Stimulated activated CD8-positive, alpha-beta memory T cell treated with anti-CD3 and anti-CD28 coated beads, Interleukin-7, amount 100 ng/mL, for 4 hours (primary cell): ENCODE results near the gene CSF2.
"Not testable (repeated sequence)": the region's sequence is repeated elsewhere in the genome, so short reads cannot be mapped to it uniquely, and the experiment has no call there.

Experiments used
- DNase-seq, 2 donors: peaks; one replicate each; pipeline ENCODE4 v3.0.0-alpha.2; 2020; ENCODE audit warnings: low read depth in 2 of 2

CSF2 gene

DNA sequence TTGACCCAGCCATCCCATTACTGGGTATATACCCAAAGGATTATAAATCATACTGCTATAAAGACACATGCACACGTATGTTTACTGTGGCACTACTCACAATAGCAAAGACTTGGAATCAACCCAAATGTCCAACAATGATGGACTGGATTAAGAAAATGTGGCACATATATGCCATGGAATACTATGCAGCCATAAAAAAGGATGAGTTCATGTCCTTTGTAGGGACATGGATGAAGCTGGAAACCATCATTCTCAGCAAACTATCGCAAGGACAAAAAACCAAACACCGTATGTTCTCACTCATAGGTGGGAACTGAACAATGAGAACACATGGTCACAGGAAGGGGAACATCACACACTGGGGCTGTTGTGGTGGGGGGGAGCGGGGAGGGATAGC lies 35.4 kb downstream of the CSF2 start:
- DNase-seq: not testable (repeated sequence)

DNA sequence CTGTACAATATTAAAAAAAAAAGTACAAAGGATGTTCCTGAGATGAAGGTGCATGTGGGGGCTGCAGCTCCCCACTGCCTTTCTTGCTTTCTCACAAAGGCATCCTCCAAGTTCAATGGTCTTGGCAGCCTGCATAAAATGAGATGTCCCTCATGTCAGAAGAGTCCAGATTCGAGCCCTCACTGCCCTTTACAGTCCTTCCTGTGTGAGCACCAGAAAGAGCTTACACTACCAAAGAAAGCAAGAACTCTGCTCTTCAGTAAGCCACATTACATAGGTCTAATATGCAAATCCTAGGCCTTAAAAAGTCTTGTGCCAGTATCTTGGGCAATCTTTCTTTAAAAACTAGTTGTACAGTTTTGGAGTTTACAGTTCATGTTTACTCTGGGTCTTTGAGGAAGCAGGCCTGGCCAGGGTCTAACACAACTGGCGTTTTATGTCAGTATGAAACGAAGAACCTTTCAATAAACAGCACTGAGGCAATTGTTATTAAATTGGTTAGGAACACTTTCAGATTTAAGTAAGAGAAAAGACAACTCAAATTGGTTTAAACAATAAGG lies 36.0 kb downstream of the CSF2 start:
- DNase-seq: no peak

DNA sequence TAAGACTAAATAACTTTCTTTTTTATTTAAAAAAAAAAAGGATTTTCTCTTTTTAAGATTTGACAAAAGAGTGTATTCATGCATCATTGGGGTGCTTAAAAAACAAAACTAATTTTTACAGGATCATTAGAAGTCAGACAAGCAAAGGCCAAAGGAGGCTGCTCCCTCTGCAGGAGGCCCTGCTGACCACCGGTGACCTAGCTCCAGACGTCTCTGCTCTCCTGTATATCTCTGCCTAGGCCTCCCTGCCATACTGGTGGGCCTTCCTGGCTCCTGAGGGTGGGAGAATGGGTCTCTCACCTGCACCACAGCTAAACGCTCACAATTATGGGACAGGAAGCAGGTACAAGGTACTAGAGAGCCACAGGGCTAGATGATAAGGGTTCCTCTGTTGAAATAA lies 36.6 kb downstream of the CSF2 start:
- no peak for DNase-seq

DNA sequence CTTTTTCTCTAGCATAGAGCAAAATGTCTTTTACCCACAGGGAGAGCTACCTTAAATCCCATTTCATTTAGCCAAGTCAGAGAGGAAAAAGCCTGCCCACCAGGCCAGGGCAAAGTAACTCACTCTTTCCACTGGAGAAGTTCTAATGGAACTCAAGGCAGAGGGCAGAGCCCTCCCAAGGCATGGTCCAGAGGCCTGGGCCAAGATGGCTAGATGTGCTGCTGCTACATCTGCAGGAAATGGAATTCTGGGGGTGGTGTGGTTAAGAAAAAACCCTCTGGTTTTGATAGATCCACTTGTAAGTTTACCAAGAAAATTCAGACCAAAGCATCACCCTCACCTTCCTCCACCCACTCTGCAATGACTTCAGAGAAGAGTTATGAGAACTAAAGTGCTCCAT lies 37.3 kb downstream of the CSF2 start:
- DNase-seq: no peak

DNA sequence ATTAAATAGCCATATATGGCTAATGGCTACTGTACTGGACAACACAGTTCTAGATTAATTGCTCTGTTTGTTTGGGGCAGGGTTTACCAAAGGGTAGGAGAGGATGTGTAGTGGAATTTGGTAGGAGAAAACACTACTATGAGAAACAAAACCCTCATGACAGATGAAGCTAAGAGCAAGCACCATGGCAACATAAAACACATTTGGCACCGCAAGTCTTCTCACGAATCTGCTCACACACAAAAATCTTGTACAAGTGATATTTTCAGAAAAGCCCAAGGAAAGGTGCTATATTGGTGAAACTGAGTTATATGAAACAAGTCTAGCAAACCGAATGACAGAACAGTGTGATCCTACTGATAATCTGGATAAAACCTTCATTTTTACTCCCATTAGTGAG lies 38.5 kb downstream of the CSF2 start:
- no peak for DNase-seq

DNA sequence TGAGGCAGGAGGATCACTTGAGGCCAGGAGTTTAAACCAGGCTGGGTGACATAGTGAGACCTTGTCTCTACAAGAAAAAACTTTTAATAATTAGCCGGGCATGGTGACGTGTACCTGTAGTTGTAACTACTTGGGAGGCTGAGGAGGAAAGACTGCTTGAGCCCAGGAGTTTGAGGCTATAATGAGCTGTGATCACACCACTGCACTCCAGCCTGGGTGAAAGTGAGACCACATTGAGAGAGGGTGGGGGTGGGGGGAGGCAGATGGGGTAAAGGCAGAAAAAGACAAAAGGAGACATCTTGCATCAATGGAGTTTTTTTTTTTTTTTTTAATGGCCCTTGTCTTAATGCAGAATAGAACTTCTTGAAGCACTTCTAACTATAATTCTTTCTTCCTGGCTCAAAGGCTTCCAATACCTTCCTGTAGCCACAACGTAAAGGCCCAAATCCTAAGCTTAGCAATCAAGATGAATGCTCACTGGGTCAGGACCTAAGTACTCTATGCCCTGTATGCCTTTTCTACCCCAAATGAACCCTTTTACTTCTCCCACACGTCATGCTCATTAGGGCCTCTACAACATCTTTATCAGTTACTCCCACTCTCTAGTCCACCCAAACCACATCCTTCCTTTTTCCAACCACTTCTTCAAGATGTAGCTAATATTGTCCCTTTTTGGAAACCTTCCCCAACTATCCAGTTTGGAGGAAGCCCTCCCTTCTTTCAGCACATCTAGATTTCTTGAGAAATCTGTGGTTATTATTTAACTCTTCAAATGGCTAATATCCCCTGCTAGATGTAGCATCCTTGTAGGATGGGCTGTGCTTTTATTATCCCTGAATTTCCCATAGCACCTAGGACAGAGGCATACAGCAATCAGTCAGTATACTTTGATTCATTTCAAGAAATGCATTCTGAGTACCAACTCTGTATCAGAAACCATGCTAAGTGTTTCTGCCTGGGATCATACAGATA lies 40.8 kb downstream of the CSF2 start:
- DNase-seq: no peak

DNA sequence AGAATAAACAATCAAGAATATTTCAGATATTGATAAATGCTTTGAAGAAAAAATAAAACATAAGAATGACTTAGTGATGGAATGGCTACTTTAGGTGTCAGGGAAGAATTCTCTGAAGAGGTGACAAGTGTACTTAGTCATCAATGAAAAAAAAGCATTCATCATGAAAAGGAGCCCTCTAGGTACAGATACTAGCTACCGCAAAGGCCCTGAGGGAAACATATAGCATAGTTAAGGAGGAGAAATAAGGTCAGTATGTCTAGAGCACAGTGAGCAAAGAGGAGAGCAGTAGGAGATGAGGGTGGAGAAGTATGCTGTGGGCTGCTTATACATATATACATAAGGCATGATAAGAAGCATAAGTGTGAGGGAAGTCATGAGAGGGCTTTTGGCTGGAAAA lies 41.8 kb downstream of the CSF2 start:
- DNase-seq: no peak

DNA sequence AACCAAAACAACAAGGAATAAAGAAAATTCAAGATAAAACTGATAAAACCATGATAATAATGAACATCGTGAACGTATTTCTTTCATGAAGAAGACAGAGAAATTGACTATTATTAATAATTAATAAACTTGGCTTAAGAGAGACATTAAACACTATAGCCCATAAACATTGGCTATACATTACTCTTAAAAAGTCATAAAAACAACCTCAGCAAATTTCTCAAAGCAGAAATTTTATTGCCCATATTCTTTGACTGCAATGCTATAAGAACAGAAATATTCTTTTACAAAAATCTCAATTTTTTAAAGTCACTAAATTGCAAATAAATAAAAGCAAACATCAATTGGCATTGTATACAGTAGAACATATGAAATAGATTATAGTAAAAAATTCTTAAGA lies 42.5 kb downstream of the CSF2 start:
- no peak for DNase-seq

DNA sequence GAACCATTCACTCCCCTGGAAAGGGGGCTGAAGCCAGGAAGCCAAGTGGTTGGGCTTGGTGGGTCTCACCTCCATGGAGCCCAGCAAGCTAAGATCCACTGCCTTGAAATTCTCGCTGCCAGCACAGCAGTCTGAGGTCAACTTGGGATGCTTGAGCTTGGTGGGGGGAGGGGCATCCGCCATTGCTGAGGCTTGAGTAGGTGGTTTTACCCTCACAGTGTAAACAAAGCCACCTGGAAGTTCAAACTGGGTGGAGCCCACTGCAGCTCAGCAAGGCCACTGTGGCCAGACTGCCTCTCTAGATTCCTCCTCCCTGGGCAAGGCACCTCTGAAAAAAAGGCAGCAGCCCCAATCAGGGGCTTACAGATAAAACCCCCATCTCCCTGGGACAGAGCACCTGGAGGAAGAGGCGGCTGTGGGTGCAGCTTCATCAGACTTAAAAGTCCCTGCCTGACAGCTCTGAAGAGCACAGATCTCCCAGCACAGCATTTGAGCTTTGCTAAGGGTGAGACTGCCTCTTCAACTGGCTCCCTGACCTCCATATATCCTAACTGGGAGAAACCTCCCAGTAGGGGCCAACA lies 43.4 kb downstream of the CSF2 start:
- DNase-seq: not testable (repeated sequence)

DNA sequence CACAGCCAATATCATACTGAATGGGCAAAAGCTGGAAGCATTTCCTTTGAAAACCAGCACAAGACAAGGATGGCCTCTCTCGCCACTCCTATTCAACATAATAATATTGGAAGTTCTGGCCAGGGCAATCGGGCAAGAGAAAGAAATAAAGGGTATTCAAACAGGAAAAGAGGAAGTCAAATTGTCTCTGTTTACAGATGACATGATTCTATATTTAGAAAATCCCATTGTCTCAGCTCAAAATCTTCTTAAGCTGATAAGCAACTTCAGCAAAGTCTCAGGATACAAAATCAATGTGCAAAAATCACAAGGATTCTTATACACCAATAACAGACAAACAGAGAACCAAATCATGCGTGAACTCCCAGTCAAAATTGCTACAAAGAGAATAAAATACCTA lies 47.1 kb downstream of the CSF2 start:
- DNase-seq: not testable (repeated sequence)

DNA sequence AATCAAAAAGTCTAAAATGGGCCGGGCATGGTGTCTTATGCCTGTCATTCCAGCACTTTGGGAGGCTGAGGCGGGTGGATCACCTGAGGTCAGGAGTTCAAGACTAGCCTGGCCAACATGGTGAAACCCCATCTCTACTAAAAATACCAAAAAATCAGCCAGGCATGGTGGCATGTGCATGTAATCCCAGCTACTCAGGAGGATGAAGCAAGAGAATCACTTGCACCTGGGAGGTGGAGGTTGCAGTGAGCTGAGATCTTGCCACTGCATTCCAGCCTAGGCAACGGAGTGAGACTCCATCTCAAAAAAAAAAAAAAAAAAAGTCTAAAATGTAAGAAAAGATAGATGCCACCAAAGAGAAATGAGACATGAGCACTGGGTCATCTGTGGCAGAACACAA lies 49.4 kb downstream of the CSF2 start:
- not testable (repeated sequence) for DNase-seq

DNA sequence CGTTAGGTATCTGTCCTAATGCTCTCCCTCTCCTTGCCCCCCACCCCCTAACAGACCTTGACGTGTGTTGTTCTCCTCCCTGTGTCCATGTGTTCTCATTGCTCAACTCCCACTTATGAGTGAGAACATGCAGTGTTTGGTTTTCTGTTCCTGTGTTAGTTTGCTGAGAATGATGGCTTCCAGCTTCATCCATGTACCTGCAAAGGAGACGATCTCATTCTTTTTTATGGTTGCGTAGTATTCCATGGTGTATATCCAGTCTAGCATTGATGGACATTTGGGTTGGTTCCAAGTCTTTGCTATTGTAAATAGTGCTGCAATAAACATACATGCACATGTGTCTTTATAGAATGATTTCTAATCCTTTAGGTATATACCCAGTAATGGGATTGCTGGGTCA lies 50.0 kb downstream of the CSF2 start:
- not testable (repeated sequence) for DNase-seq
